CD4-positive, alpha-beta T cell treated with Interleukin-6 at 100 ng/mL for 8 hours (primary cell): ENCODE measurements around the gene PSMB5.

Experiments
- DNase-seq: peaks from one replicate; pipeline ENCODE4 v3.0.0-alpha.2; 2020; ENCODE audit warnings: mixed read lengths, low spot score

PSMB5 gene

GRCh38 chr14:23058654-23059504, 24.2 kb upstream of the PSMB5 start:
- DNase-seq = no peak

GRCh38 chr14:23057757-23058653, 23.3 kb upstream of the PSMB5 start:
- peak; percentile 86 for DNase-seq

DNA sequence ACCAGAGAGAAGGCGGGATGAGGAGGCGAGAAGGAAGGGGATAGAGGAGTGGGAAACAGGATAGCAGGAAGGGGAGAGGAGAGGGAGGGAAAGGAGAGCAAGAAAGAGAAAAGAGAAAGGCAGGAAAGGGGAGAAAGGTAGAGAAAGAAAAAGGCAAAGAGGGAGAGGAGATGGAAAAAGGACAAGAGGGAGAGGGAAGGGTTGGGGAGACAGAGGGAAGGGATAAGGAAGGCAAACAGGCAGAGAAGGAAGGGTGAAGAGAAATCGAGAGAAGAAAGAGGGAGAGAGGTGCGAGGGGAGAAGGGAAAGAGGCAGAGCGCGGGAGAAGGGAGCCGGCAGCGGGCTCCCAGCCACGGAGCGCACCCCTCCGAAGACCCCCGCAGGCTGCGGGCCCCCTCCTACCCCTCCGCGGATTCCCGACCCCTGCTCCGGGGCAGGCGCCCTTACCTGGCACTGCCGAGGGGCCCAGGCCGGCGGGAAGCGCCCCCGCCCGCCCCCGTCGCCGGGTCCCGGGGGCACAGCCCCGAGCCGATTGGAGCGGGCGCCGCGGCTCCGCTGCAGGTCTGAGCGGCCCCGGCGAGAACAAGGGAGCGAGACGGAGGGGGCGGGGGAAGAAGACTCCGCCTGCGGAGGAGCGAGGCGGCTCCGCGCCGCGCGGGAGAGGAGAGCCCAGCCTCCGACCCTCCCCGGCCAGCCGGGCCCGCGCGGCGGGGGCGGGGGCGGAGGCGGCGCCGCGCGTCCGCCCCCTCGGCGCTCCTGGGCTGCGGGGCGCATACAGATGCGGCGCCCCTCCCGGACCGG, 22.5 kb upstream of the PSMB5 start, which contains the start of gene CDH24:
Gene CDH24, minus strand, starts transcription at position 565 of the 801 bp plus-strand sequence. CDS start 1,787 bp downstream, outside the sequence.
- DNase-seq = peak; percentile 59

- peak; percentile 68 for DNase-seq
These were observed 21.6 kb upstream of the PSMB5 start for GRCh38 chr14:23056145-23056955.

DNA sequence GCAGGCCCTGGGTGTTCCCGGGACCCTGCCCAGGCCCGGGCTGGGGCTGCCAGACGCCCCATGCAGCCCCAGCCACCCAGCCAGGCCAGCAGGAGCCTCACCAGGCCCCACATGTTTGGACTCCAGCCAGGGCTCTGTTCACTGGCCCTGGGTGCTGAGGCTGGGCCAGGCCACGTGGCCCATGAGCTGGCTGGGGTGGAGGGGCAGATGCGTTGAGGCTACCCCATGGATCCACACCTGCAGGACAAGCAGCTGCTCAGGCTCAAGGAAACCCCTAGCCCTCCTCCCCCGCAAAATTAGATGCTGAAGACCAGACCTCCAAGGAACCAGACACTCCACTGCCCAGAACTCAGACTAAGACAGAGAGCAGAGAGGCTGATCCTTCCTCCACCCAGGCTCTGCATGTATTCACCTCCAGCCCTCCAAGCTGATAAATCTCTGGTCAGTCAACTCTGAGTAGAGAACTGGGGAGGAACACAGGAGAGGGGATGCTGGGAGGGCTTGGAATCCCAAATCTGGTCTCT, 21.0 kb upstream of the PSMB5 start:
- DNase-seq = no peak

DNA sequence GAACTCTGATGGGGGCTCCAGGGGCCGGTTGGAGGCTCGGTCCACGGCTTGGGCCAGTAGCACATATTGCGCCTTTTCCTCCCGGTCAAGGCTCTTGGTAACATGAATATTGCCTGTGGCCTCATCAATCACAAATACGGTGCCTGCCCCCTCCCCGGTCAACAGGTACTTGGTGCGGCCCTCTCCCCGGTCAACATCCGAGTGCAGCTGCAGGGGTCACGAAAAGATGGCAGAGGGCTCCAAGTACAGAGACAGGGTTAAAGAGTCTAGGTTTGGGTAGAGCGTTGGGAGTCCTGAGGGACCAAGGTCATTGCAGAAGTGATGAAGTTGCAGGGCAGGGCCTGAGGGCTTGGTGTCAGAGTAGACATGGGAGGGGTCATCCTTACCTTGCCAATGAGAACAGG, 20.4 kb upstream of the PSMB5 start:
- DNase-seq = no peak

DNA sequence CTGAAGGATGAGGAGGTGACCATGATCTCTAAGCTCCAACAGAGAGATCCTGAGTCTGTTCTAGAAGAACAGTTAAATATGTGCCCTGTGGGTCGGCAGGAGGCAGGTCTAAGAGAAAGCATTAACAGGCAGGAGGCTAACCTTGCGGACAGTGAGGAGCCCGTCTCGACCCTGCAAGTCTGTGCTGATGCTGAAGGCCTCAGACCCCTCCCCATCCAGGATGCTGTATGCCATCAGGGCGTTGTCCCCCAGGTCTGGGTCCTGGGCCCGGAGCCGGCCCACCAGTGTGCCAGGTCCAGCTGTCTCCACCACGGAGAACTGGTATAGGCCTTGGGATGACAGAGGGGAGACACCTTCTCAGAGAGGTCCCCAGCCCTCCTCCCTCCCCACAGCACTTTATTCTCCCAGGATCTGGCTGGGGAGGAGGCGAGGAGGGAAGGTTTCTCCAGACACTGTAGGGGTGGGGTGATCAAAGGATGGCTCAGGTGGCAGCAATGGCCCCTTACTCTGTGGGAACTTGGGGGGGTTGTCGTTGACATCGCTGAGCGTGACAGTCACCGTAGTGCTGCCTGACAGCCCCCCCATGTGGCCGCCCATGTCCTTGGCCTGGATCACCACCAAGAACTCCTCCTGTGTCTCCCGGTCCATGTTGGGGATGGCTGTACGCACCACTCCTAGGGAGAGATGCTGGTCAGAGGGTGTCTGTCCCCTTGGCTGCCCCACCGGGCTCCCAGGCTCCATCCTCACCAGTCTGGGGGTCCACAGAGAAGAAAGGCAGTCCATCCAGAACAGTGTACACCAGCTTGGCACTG, 19.5 kb upstream of the PSMB5 start:
- no peak for DNase-seq

GRCh38 chr14:23053426-23053825, 18.7 kb upstream of the PSMB5 start:
- DNase-seq = no peak

DNA sequence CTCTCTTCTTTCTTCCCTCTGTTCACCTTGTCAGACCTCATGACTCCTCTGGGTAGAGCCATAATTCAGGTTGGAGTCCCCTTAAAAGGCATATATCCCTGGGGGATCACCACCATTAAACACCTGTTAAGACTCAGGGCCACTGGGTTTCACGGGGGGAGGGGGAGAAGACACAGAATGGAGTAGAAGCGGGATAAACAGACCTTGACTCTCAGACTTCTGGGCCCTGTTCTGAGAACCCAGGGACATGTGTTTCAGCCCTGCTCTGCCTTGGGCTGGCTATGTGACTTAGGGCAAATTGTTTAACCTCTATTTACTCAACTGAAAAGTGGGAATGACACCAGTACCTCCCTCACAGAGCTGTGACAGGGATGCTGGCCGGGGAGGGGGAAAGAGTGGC, 18.0 kb upstream of the PSMB5 start:
- DNase-seq = no peak

- no peak for DNase-seq
These were observed 17.5 kb upstream of the PSMB5 start for GRCh38 chr14:23052182-23052623.

GRCh38 chr14:23051141-23052057, 16.7 kb upstream of the PSMB5 start:
- no peak for DNase-seq

GRCh38 chr14:23049011-23049410, 14.3 kb upstream of the PSMB5 start:
- no peak for DNase-seq

GRCh38 chr14:23047751-23048693, 13.3 kb upstream of the PSMB5 start:
- no peak for DNase-seq

- no peak for DNase-seq
These were observed 12.4 kb upstream of the PSMB5 start for GRCh38 chr14:23047034-23047634.

- DNase-seq = no peak
These were observed 11.0 kb upstream of the PSMB5 start for GRCh38 chr14:23045419-23046357.

GRCh38 chr14:23044840-23045239, 10.1 kb upstream of the PSMB5 start:
- no peak for DNase-seq
